Measurements from ENCODE around the gene SUCO. TPM values are rescaled to one million over a fixed set of nuclear protein-coding genes. Genes with fewer than 3 reads are reported as not detected.

Gene SUCO
- total RNA-seq, 4 donors from 2014 or later = 39.7 to 129 (median 93.9) TPM

DNA sequence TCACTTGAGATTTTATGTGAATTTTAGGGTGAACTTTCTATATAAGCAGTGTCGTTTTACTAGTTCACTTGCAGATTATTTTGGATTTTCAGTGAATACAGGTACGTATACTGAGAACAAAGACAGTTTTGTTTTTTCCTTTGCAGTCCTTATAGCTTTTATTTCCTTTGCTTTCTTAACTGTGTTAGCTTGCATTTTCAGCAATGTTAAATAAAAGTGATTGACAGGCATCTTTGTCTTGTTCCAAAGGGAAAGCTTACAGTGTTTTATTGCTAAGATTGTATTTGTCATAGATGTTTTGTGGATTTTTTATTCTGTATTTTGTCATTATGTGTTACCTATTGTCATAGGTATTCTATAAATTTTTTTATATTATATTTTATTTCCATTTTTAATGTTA lies 72.7 kb downstream of the SUCO start:
- H3K4me1 ChIP-seq = no peaks in the 10 kb centered on the region
- no peak for DNase-seq
- no peak for TF ChIP-seq POLR2A (IDR thresholded peaks at IDR 0.05)
- TF ChIP-seq, protein P1, sequence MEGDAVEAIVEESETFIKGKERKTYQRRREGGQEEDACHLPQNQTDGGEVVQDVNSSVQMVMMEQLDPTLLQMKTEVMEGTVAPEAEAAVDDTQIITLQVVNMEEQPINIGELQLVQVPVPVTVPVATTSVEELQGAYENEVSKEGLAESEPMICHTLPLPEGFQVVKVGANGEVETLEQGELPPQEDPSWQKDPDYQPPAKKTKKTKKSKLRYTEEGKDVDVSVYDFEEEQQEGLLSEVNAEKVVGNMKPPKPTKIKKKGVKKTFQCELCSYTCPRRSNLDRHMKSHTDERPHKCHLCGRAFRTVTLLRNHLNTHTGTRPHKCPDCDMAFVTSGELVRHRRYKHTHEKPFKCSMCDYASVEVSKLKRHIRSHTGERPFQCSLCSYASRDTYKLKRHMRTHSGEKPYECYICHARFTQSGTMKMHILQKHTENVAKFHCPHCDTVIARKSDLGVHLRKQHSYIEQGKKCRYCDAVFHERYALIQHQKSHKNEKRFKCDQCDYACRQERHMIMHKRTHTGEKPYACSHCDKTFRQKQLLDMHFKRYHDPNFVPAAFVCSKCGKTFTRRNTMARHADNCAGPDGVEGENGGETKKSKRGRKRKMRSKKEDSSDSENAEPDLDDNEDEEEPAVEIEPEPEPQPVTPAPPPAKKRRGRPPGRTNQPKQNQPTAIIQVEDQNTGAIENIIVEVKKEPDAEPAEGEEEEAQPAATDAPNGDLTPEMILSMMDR (IDR thresholded peaks at IDR 0.05) = no peak
- no peaks in the 10 kb centered on the region for H3K27me3 ChIP-seq
- H3K27ac ChIP-seq = no peak overlapping the region
- no peak overlapping the region for H3K4me3 ChIP-seq
- H3K9me3 ChIP-seq = no peaks in the 10 kb centered on the region
- no peaks in the 10 kb centered on the region for H3K36me3 ChIP-seq
- intact Hi-C loops (cut with DNase I; ENCODE audit: low total_unique reads) = no loop called here

DNA sequence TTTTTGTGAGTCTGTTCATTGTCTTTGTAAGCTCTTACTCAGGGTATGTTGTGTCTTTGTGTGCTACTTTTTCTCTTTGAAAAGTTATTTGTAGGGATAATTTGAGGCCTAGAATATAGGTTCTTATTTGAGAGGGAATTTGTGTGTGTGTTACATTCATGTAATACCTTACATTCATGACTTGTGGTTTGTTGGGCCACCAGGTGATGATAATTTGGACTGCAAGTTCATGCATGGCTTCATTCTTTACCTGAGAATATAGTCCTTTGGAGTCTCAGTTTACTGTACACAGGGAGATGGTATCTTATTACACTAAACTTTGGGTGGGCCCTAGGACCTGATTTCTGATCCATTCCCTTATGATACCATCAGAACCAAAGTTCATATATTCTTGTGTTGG lies 74.2 kb downstream of the SUCO start:
- Histone ChIP-seq H3K4me3 (no peak overlapping the region), H3K4me1 (no peaks in the 10 kb centered on the region), H3K9me3 (no peaks in the 10 kb centered on the region), H3K27me3 (no peaks in the 10 kb centered on the region), H3K27ac (no peak overlapping the region), H3K36me3 (no peaks in the 10 kb centered on the region)
- no peak for DNase-seq
- intact Hi-C loops (cut with DNase I; ENCODE audit: low total_unique reads) = no loop called here
- TF ChIP-seq POLR2A (IDR thresholded peaks at IDR 0.05) = no peak
- TF ChIP-seq, protein P1 (IDR thresholded peaks at IDR 0.05) = no peak

DNA sequence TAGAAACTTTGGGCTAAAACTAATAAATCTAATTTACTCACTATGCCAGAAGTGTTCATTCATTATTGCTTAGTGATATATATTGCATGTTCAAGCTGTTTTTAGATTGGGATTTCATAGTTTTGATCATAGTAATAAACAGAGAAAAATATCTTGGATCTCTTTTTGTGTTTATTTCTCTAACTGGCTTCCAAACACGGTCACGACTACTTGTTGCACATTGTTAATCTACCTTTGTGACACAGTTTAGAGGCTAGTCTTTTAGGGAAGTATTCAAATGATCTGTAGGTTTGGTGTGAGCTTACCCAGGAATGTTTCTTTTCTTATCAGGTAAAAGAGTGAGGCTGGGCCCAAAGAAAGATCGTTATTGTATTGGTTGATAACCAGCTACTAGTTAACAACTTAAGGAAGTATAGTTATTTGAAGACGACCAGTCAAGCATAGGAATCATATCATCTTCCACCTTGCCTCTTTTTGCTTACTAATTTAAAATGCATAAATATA lies 75.2 kb downstream of the SUCO start:
- Histone ChIP-seq H3K36me3 (no peaks in the 10 kb centered on the region), H3K4me1 (no peaks in the 10 kb centered on the region), H3K27ac (no peak overlapping the region), H3K9me3 (no peaks in the 10 kb centered on the region), H3K27me3 (no peaks in the 10 kb centered on the region), H3K4me3 (no peak overlapping the region)
- TF ChIP-seq, protein P1 (IDR thresholded peaks at IDR 0.05) = no peak
- no peak for TF ChIP-seq POLR2A (IDR thresholded peaks at IDR 0.05)
- no peak for DNase-seq
- intact Hi-C loops (cut with DNase I; ENCODE audit: low total_unique reads) = no loop called here

DNA sequence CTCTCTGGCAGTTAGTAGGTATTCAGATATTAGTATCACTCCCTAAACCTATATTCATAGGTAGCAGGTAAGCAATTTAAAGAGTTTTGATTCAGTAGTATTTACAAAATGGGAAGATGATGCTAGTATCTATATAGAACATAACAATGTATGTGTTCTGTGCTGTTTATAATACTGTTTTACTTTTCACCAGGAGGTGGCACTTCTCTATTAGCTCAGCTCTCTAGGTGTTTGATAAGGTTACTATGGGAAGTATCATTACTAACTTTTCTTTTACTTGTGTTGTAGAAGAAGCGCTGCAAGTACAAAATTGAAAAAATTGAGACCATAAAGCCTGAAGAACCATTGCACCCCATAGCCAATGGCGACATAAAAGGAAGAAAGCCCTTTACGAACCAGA lies 76.6 kb downstream of the SUCO start:
- no peak for DNase-seq
- H3K4me1 ChIP-seq = no peaks in the 10 kb centered on the region
- H3K9me3 ChIP-seq = no peaks in the 10 kb centered on the region
- no peaks in the 10 kb centered on the region for H3K36me3 ChIP-seq
- intact Hi-C loops (cut with DNase I; ENCODE audit: low total_unique reads) = no loop called here
- H3K27me3 ChIP-seq = no peaks in the 10 kb centered on the region
- no peak overlapping the region for H3K27ac ChIP-seq
- TF ChIP-seq, protein P1 (IDR thresholded peaks at IDR 0.05) = no peak
- no peak for TF ChIP-seq POLR2A (IDR thresholded peaks at IDR 0.05)
- no peak overlapping the region for H3K4me3 ChIP-seq

DNA sequence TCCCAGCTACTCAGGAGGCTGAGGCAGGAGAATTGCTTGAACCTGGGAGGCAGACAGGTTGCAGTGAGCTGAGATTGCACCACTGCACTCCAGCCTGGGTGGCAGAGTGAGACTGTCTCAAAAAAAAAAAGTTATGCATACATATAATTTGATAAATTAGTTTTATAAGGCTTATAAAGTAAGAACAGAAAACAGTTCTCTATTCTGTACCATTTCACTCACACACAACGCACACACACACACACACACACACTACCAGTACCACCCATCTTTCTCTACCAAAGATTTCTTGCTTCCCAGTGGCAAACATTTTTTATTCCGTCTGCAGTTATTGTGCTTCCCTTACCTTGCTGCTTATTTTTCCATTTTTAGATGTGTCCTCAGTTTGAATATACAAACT lies 79.5 kb downstream of the SUCO start:
- intact Hi-C loops (cut with DNase I; ENCODE audit: low total_unique reads) = no loop called here
- H3K4me3 ChIP-seq = no peak overlapping the region
- no peak overlapping the region for H3K27ac ChIP-seq
- no peak for DNase-seq
- no peaks in the 10 kb centered on the region for H3K36me3 ChIP-seq
- H3K27me3 ChIP-seq = no peaks in the 10 kb centered on the region
- TF ChIP-seq POLR2A (IDR thresholded peaks at IDR 0.05) = no peak
- TF ChIP-seq, protein P1 (IDR thresholded peaks at IDR 0.05) = no peak
- no peaks in the 10 kb centered on the region for H3K9me3 ChIP-seq
- H3K4me1 ChIP-seq = no peaks in the 10 kb centered on the region

Measured in uterus (tissue), 4 donors.